K562 (cell line): ENCODE measurements around the gene KRT76. TPM values are rescaled to one million over a fixed set of nuclear protein-coding genes. Genes with fewer than 3 reads are reported as not detected.

ENCODE experiments used
- CXXC5 ChIP-seq: fragments of 250-450 bp; sonication (Bioruptor Pico); IDR thresholded peaks from 2 replicates; pipeline ENCODE4 v1.8.0; 2022; ENCODE audit warnings: inconsistent platforms, mild to moderate bottlenecking, moderate library complexity
- NFIC ChIP-seq: fragments of 450-650 bp; IDR thresholded peaks from 2 replicates; pipeline ENCODE4 v1.6.1; 2017; ENCODE audit warnings: mild to moderate bottlenecking, inconsistent platforms
- POLR2AphosphoS2 ChIP-seq: IDR thresholded peaks from 2 replicates; pipeline ENCODE4 v1.6.1; 2012; ENCODE audit warnings: low read length, improper control_type of control experiment
- RBM39 ChIP-seq: fragments of 200-400 bp; formaldehyde crosslinking; optimal IDR thresholded peaks from 2 replicates; pipeline ENCODE3; 2018; ENCODE audit warnings: low read depth, low read length
- TBP ChIP-seq: optimal IDR thresholded peaks from 2 replicates; pipeline ENCODE3; 2011; ENCODE audit warnings: low read depth, low read length, improper control_type of control experiment
- ZNF316 ChIP-seq: fragments of 450-650 bp; IDR thresholded peaks from 2 replicates; pipeline ENCODE4 v1.6.1; 2016
- ZNF384 ChIP-seq: IDR thresholded peaks from 2 replicates; pipeline ENCODE4 v1.6.1; 2012; ENCODE audit warnings: low read depth, low read length, improper control_type of control experiment
- polyA plus RNA-seq, 8 experiments: library from polyadenylated mRNA; depleted of rRNA in 4 of 8; stranded (reverse) in 5 of 8; unstranded in 3 of 8; fragments of >200 nt; fragmentation: Nextera tagmentation in 2 of 8; fragmentation: Illumina TruSeq in 1 of 8; extraction: Ambion mirVana in 2 of 8; extraction: Trizol in 1 of 8; gene quantifications; 2 replicates each; pipeline versions ENCODE4 v1.2.1 to v1.2.3, GENCODE V29; 2011 to 2014; ENCODE audit warnings: inconsistent platforms in 1 of 8, missing spikeins in 1 of 8
- total RNA-seq, 7 experiments: library from RNA; depleted of rRNA in 6 of 7; stranded (reverse); fragments of >200 nt in 6 of 7; fragmentation: Illumina TruSeq in 2 of 7; extraction: Trizol in 2 of 7; gene quantifications; 2 replicates each; pipeline versions ENCODE4 v1.2.1 to v1.2.3, GENCODE V29; 2011 to 2021; ENCODE audit warnings: low replicate concordance in 1 of 7
- TF ChIP-seq, protein P1 (sequence below): sonication (generic); formaldehyde crosslinking; IDR thresholded peaks from 2 replicates; pipeline ENCODE4 v1.8.0; 2022; ENCODE audit warnings: mild to moderate bottlenecking, missing genetic modification reagents
- TF ChIP-seq, protein P2 (sequence below): fragments of 450-650 bp; IDR thresholded peaks from 2 replicates; pipeline ENCODE4 v1.6.1; 2018; ENCODE audit warnings: mild to moderate bottlenecking, low read depth; ENCODE audit not compliant: partially characterized antibody
- TF ChIP-seq, protein P3 (sequence below): sonication (generic); formaldehyde crosslinking; IDR thresholded peaks from 2 replicates; pipeline ENCODE4 v1.8.0; 2022; ENCODE audit warnings: mild to moderate bottlenecking, low read depth, missing genetic modification reagents

Gene KRT76
- total and polyA plus RNA-seq, 9 of the 15 experiments (the other 6 are each of a cell fraction or from before 2014, with no cell fraction given) = not detected

DNA sequence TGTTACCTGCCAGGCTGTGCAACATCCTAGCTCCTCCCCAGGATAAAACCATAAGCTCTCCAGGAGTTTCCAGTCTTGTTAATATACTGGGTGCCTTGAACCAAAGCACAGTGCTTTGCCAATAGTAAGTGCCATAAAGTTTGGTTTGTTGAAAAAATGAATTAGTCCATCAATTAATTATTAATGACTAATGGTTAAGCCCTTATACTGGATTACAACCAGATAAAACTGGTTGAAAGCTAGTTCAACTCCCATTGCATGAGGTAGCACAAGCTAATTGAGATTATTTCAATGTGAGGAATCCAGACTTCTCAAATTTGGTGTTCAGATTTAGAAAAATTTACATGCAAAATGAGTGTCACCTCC lies 20.4 kb upstream of the KRT76 start (continued):
- TF ChIP-seq CXXC5 (0 out of 2 replicates have a peak, but pooled peaks have one; percentile 3), RBM39 (no peak), POLR2AphosphoS2 (no peak), TBP (peak; percentile 0), ZNF316 (no peak), ZNF384 (no peak), NFIC (no peak)
- TF ChIP-seq, protein P1, sequence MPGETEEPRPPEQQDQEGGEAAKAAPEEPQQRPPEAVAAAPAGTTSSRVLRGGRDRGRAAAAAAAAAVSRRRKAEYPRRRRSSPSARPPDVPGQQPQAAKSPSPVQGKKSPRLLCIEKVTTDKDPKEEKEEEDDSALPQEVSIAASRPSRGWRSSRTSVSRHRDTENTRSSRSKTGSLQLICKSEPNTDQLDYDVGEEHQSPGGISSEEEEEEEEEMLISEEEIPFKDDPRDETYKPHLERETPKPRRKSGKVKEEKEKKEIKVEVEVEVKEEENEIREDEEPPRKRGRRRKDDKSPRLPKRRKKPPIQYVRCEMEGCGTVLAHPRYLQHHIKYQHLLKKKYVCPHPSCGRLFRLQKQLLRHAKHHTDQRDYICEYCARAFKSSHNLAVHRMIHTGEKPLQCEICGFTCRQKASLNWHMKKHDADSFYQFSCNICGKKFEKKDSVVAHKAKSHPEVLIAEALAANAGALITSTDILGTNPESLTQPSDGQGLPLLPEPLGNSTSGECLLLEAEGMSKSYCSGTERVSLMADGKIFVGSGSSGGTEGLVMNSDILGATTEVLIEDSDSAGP (CRISPR knock-in tag) = no peak
- TF ChIP-seq, protein P2, sequence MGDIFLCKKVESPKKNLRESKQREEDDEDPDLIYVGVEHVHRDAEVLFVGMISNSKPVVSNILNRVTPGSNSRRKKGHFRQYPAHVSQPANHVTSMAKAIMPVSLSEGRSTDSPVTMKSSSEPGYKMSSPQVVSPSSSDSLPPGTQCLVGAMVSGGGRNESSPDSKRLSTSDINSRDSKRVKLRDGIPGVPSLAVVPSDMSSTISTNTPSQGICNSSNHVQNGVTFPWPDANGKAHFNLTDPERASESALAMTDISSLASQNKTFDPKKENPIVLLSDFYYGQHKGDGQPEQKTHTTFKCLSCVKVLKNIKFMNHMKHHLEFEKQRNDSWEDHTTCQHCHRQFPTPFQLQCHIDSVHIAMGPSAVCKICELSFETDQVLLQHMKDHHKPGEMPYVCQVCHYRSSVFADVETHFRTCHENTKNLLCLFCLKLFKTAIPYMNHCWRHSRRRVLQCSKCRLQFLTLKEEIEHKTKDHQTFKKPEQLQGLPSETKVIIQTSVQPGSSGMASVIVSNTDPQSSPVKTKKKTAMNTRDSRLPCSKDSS = no peak
- TF ChIP-seq, protein P3, sequence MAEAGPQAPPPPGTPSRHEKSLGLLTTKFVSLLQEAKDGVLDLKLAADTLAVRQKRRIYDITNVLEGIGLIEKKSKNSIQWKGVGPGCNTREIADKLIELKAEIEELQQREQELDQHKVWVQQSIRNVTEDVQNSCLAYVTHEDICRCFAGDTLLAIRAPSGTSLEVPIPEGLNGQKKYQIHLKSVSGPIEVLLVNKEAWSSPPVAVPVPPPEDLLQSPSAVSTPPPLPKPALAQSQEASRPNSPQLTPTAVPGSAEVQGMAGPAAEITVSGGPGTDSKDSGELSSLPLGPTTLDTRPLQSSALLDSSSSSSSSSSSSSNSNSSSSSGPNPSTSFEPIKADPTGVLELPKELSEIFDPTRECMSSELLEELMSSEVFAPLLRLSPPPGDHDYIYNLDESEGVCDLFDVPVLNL = no peak
